OCI-LY1 (cell line): Measurements from ENCODE around the gene C5orf22.

Experiments used
- H2AFZ ChIP-seq: fragments of 200-600 bp; sonication (generic), shearing (Covaris generic); 2 replicates; pipeline ENCODE4 v1.6.0; 2014; ENCODE audit warnings: antibody characterized with exemption, mild to moderate bottlenecking, low read length
- H3F3A ChIP-seq: fragments of 200-600 bp; sonication (generic), shearing (Covaris generic); 2 replicates; pipeline ENCODE4 v1.6.0; 2014; ENCODE audit warnings: mild to moderate bottlenecking, antibody characterized with exemption, low read length, moderate library complexity; ENCODE audit not compliant: insufficient read depth
- H3K27ac ChIP-seq: fragments of 200-600 bp; sonication (generic); 2 replicates; pipeline ENCODE4 v1.5.1; 2014; ENCODE audit warnings: low read length, mixed run types, mild to moderate bottlenecking, low read depth; ENCODE audit not compliant: poor library complexity, severe bottlenecking
- H3K27me3 ChIP-seq: fragments of 200-600 bp; sonication (generic); 2 replicates; pipeline ENCODE4 v1.6.0; 2014; ENCODE audit warnings: antibody characterized with exemption, mild to moderate bottlenecking, low read length, moderate library complexity; ENCODE audit not compliant: insufficient read depth
- H3K36me3 ChIP-seq: fragments of 200-600 bp; sonication (generic); 2 replicates; pipeline ENCODE4 v1.6.1; 2014; ENCODE audit warnings: mild to moderate bottlenecking, antibody characterized with exemption, low read length, moderate library complexity, mixed read lengths; ENCODE audit not compliant: insufficient read depth
- H3K4me1 ChIP-seq: fragments of 200-600 bp; sonication (generic); 2 replicates; pipeline ENCODE4 v1.5.1; 2014; ENCODE audit warnings: mild to moderate bottlenecking, low read length, moderate library complexity; ENCODE audit not compliant: insufficient read depth, severe bottlenecking
- H3K4me2 ChIP-seq: fragments of 200-600 bp; sonication (generic), shearing (Covaris generic); 2 replicates; pipeline ENCODE4 v1.6.1; 2014; ENCODE audit warnings: low read length
- H3K4me3 ChIP-seq: fragments of 200-600 bp; sonication (generic); 2 replicates; pipeline ENCODE4 v1.5.1; 2014; ENCODE audit warnings: low read length, low read depth, mild to moderate bottlenecking, mixed read lengths; ENCODE audit not compliant: poor library complexity, severe bottlenecking
- H3K79me2 ChIP-seq: fragments of 200-600 bp; shearing (Covaris generic); 2 replicates; pipeline ENCODE4 v1.6.1; 2016; ENCODE audit warnings: mixed run types, low read length, mixed read lengths; ENCODE audit not compliant: insufficient read depth
- H3K9ac ChIP-seq: fragments of 200-600 bp; sonication (generic), shearing (Covaris generic); 2 replicates; pipeline ENCODE4 v1.6.1; 2014; ENCODE audit warnings: mild to moderate bottlenecking, low read length, mixed read lengths
- H3K9me2 ChIP-seq: fragments of 200-600 bp; sonication (generic), shearing (Covaris generic); 2 replicates; pipeline ENCODE4 v1.6.1; 2014; ENCODE audit warnings: low read depth, mild to moderate bottlenecking, low read length, mixed read lengths
- H3K9me3 ChIP-seq: fragments of 200-600 bp; shearing (Covaris generic); 2 replicates; pipeline ENCODE4 v1.6.1; 2014; ENCODE audit warnings: low read length, mixed read lengths
- H4K20me1 ChIP-seq: fragments of 200-600 bp; sonication (generic), shearing (Covaris generic); 2 replicates; pipeline ENCODE4 v1.6.0; 2016; ENCODE audit warnings: mild to moderate bottlenecking, low read length; ENCODE audit not compliant: insufficient read depth
- EZH2 ChIP-seq: fragments of 200-600 bp; sonication (generic), shearing (Covaris generic); IDR thresholded peaks from 2 replicates; pipeline ENCODE4 v1.8.0; 2017; ENCODE audit warnings: borderline replicate concordance, mixed run types, mild to moderate bottlenecking, antibody characterized with exemption, low read length, moderate library complexity, mixed read lengths
- TF ChIP-seq, protein P1 (sequence below): fragments of 200-600 bp; sonication (generic), shearing (Covaris generic); IDR thresholded peaks from 2 replicates; pipeline ENCODE4 v1.5.1; 2017; ENCODE audit warnings: mild to moderate bottlenecking, antibody characterized with exemption, low read length, moderate library complexity, mixed read lengths

C5orf22 gene

DNA sequence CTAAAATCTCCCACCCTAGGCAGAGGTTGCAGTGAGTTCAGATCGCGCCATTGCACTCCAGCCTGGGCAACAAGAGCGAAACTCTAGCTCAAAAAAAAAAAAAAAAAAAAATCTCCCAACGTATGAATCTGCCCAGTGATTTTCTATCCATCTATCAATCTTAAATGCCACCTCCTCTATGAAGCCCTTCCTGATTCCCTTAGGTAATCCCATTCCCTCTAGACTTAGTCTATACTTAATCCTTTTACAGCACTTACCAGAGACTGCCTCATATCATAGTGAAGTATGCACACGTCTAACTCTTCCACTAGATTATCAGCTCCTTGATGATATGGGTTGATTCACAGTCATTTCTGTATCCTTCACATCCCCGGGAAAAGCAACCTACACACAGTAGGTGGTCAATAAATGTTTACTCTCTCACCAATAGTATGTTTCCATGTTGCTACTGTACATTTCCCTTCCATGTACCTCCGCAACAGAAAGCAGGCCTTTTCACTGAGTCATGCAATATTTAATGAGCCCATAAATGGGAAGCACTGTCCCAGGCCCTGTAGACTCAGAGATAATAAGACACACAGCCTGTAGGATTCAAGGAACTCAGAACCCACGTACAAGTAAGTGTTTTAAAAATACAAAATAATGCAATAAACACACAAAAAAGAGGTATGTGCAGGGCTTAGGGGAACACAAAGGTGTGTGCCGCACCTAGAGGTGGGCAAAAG is 1.4 kb upstream of the C5orf22 start:
- Histone ChIP-seq H3K9ac (peak overlapping the region; percentile 94), H3K4me2 (peak overlapping the region; percentile 98), H3K79me2 (peaks cover 23% of the 10 kb centered on the region), H2AFZ (no peak overlapping the region), H3K4me3 (peak overlapping the region; percentile 96), H4K20me1 (no peaks in the 10 kb centered on the region), H3K27me3 (no peaks in the 10 kb centered on the region), H3K4me1 (peaks cover 28% of the 10 kb centered on the region), H3F3A (no peaks in the 10 kb centered on the region), H3K9me2 (no peaks in the 10 kb centered on the region), H3K9me3 (no peaks in the 10 kb centered on the region), H3K36me3 (peaks cover 53% of the 10 kb centered on the region), H3K27ac (no peak overlapping the region)
- TF ChIP-seq, protein P1, sequence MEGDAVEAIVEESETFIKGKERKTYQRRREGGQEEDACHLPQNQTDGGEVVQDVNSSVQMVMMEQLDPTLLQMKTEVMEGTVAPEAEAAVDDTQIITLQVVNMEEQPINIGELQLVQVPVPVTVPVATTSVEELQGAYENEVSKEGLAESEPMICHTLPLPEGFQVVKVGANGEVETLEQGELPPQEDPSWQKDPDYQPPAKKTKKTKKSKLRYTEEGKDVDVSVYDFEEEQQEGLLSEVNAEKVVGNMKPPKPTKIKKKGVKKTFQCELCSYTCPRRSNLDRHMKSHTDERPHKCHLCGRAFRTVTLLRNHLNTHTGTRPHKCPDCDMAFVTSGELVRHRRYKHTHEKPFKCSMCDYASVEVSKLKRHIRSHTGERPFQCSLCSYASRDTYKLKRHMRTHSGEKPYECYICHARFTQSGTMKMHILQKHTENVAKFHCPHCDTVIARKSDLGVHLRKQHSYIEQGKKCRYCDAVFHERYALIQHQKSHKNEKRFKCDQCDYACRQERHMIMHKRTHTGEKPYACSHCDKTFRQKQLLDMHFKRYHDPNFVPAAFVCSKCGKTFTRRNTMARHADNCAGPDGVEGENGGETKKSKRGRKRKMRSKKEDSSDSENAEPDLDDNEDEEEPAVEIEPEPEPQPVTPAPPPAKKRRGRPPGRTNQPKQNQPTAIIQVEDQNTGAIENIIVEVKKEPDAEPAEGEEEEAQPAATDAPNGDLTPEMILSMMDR = no peak
- TF ChIP-seq EZH2 = no peak

DNA sequence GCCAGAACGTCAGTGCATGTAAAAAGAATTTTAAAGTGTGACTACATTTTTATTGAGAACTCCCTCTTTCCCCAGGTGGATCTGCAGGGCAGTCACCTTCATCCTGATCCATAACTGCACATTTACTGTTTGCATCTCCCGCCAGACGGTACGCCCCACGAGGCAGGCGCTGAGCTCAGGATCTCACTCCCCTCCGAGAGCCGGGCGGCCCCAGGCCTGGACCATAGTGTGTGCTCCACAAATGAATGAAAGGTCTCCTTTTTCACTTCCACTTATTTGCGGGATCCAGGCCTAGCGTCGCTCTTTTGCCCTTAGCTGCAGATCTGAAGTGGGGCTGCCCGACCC is 586 bp upstream of the C5orf22 start:
- H3K36me3 ChIP-seq = peaks cover 52% of the 10 kb centered on the region
- peaks cover 28% of the 10 kb centered on the region for H3K4me1 ChIP-seq
- peak overlapping the region; percentile 98 for H3K4me2 ChIP-seq
- H3F3A ChIP-seq = no peaks in the 10 kb centered on the region
- H4K20me1 ChIP-seq = no peaks in the 10 kb centered on the region
- H3K27me3 ChIP-seq = no peaks in the 10 kb centered on the region
- TF ChIP-seq, protein P1 = no peak
- no peak for TF ChIP-seq EZH2
- H3K79me2 ChIP-seq = peaks cover 23% of the 10 kb centered on the region
- peak overlapping the region; percentile 92 for H2AFZ ChIP-seq
- H3K9me3 ChIP-seq = no peaks in the 10 kb centered on the region
- H3K9me2 ChIP-seq = no peaks in the 10 kb centered on the region
- H3K4me3 ChIP-seq = peak overlapping the region; percentile 96
- peak overlapping the region; percentile 94 for H3K9ac ChIP-seq
- peak overlapping the region; percentile 35 for H3K27ac ChIP-seq

DNA sequence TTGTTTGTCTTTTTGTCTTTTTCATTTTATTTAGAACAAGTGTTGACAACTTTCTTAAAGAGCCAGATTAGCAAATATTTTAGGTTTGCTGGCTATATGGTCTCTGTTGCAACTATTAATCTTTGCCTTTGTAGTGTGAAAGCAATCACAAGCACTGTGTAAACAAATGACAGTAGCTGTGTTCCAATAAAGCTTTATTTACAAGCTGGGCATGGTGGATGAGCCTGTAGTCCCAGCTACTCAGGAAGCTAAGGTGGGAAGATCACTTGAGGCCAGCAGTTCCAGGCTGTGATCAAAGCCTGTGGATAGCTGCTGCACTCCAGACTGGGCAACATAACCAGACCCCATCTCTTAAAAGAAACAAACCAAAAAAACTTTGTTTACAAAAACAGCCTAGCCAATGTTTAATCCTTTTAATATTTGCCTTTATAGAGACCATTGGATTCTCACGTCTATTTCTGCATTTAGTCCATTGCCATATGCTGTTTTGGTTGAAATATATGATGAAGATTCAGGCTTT is 2.5 kb downstream of the C5orf22 start:
- H3F3A ChIP-seq = no peaks in the 10 kb centered on the region
- H3K4me2 ChIP-seq = no peak overlapping the region
- peaks cover 51% of the 10 kb centered on the region for H3K36me3 ChIP-seq
- no peak overlapping the region for H3K27ac ChIP-seq
- no peak overlapping the region for H2AFZ ChIP-seq
- H4K20me1 ChIP-seq = no peaks in the 10 kb centered on the region
- H3K79me2 ChIP-seq = peaks cover 22% of the 10 kb centered on the region
- no peaks in the 10 kb centered on the region for H3K9me3 ChIP-seq
- H3K4me1 ChIP-seq = peaks cover 28% of the 10 kb centered on the region
- no peaks in the 10 kb centered on the region for H3K9me2 ChIP-seq
- TF ChIP-seq EZH2 = no peak
- TF ChIP-seq, protein P1 = no peak
- no peaks in the 10 kb centered on the region for H3K27me3 ChIP-seq
- H3K4me3 ChIP-seq = no peak overlapping the region
- no peak overlapping the region for H3K9ac ChIP-seq
